DMS114 treated with DMSO at 0.1 percent for 48 hours (cell line): ENCODE measurements around the gene PTK7.
"Not testable (repeated sequence)": the region's sequence is repeated elsewhere in the genome, so short reads cannot be mapped to it uniquely, and the experiment has no call there.

Experiments used
- DNase-seq: peaks from one replicate; lab custom pipeline; 2025; ENCODE audit not compliant: unreplicated experiment; lab: John Stamatoyannopoulos, UW

Gene PTK7

DNA sequence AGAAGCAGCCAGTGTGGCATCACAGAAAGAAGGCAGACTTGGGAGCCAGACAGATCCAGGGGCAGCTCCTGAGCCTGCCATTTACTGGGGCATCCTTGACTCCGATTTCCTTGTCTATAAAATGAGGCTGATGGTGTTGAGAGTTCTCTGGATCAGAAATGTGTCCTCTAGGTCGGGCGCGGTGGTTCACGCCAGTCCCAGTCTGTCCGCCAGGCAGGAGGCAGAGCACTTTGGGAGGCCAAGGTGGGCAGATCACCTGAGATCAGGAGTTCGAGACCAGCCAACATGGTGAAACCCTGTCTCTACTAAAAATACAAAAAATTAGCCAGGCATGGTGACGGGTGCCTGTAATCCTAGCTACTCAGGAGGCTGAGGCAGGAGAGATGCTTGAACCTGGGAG is 41.4 kb downstream of the PTK7 start:
- DNase-seq, result not testable (repeated sequence)

DNA sequence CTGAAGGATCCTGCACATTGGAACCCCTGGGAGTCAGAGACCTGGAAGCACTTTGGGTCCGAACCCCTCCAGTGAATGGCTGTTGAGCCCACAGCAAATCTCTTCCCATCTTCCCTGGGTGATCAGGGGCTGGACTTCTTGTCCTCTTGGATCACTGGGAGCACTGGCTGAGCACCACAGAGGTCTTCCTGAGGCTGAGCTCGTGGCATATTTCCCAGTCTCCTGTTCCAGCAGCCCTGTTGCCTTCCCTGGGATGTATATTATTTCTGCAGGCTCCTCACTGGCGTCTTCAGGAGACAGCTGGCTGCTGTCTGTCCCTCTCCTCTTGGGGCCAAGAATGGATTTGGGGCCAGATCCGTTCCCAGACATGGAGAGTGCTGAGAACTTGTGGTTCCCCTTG is 43.4 kb downstream of the PTK7 start:
- no peak for DNase-seq

DNA sequence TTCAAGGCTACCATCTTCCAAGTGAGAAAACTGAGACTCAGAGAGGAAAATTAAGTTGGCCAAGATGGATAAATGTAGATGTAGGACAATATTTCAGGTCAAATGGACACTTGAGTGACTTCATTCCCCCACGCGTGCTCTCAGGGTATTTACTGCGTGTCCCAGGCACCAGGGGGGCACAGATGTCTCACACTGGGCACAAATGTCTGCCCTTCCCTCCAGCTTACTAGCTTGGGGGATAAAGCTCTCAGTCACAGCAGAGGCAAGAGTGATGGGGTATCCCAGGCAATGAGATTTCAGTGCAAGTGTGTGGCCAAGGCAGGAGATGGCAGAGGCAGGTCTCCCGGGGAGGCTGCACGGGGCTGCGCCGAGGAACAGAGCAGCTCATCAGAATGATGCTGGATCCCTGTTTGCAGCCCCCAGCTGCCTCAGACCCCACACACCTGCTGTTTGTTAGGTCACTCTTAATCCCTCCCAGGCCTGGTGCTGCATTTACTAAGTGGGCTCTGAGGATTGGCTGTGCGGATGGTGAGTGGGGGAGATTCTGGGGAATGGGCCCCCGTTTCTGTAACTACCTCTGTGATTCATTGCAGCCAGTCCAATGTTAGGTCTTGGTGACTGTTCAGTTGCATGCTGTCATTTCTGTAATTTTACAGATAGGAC is 44.1 kb downstream of the PTK7 start:
- DNase-seq, result no peak

DNA sequence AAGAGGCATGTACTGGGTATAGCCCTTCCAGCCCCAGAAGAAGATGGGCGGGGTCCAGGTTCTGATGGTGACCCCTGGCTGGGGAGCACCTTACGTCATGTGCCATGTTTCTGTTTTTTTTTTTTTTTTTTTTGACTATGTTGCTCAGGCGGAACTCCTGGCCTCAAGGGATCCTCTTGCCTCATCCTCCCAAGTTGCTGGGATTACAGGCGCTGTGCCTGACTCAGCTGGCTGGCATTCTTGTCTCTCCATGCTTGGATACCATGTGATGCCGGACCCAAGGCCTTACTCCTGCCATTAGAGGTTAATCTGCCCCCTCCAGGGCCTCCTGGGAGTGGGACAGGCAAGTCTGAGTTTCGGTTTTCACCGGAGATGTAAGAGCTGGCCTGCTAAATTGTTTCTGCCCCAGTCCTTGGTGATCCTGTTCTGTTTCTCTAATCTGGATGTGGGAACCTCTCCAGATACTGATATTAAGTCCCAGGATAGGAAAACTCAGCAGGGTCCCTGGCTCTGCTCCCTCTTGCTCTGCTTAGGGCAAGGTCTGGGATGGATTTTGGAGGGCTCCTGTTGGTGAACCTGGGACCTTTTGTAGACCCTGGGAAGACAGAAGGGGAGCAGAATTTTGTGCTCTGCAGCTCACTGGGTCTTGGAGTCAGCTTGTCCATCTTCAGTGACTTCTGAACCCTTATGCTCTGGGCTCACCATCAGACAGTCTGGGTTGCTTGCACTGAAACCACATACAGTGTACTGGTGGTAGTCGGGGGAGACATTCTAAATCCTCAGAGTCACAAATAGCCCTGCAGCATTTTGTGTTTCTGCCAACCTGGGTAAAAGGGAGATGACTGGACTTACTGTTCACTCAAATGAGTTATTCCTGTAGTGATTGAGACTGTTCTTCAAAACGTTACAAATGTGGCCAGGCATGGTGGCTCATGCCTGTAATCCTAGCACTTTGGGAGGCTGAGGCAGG is 45.1 kb downstream of the PTK7 start:
- no peak for DNase-seq

DNA sequence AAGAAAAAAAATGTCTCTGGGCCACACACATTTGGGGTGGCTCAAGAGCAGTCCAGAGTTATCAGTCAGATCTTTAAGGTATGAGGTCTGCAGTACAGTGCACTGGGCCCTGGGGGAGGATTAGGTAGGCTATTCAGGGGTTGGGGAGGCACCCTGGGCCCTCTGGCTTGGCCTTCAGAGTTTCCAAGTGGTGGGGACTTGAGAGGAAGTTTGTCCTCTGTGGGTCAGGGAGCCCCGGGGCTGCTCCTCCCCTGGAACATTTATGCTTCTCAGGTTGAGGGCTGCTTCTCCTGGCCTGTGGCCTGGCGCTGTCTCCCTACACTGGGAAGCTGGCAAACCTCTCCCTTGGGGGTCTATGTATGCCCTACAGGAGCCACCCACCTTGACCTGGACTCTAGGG is 46.0 kb downstream of the PTK7 start:
- no peak for DNase-seq

DNA sequence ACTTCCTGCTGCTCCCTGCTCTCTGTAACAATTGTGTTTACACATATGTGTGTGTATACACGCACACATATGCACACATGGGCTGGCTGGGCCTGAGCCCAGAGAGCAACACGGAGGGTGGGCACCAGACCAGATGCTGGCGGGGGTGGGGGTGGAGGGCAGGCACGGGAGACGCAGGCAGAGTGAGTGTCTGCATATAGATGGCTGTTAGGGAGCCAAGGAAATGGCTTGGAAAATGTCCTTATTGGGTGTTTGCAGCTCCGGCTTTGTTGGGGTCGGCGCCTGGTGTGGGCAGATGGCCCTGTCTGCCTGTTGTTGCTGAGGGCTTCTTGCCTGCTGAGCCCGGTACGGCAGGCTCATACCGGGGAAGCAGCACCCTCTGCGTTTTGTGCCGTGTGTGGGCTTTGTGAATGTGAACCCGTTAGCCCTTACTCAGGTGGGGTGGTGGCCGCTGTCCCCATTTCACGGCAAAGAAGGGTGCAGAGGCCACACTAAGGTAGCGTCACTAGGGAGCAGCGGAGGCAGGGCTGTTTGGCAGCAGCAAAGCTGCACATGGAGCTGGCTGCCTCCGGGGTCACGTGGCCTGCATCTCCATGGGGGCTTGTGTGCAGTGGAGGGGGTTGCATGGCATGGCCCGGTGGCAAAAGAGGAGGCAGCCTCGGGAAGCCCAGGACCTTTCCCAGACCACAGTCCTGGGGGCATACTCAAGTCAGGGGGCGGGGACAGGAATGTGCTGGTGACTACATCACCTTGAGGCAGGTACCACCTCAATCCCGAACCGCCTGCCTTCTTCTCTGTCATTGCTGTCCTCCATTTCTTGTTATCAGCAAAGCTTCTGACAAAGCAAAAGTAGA is 47.6 kb downstream of the PTK7 start:
- no peak for DNase-seq

DNA sequence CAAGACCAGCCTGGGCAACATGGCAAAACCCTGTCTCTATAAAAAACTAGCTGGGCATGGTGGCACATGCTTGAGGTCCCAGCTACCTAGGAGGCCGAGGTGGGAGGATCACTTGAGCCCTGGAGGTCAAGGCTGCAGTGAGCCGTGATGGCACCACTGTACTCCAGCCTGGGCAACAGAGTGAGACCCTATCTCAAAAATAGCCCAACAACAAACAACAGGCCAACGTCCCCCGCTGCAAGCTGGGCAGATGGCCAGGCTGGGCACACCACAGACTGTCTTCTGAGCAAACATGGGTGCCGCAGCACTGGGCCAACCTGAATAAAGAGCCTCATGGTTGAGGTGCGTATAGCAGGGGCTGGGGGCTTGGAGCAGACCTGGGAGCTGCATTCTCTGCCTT is 48.4 kb downstream of the PTK7 start:
- no peak for DNase-seq

DNA sequence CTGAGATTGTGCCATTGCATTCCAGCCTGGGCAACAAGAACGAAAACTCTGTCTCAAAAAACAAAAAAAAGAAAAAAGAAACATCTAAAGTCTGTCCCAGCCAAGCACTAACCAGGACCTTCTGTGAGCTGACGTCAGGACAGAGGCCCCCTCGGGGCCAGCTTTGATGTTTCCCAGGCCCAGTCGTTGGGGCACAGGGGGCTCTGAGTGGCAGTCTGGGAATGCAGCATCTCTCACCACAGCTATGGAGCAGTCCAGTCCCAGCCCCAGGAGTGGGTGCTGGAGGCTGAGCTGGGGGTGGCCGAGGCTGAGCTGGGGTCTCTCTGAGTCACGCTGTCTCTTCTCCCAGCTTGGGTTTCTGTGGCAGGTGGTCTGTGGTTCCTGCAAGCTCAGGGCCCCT is 49.0 kb downstream of the PTK7 start:
- no peak for DNase-seq

DNA sequence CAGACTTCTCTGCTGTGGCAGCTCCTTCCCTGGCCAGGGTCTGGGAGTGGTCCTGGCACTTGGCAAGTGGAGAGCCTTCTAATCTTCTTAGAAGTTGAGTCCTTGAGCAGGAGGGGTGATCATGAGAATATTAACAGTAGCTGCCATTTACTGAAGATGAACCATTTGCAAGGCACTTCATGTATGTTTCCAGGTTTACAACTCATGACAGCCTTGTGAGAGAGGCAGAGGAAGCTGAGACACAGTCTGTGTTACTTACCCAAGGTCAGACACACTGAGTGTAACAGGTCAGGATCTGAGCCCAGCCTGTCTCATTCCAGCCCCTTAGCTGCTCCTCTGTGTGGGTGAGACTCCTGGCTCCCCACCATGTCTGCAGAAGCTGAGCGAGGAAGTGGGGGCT is 49.4 kb downstream of the PTK7 start:
- DNase-seq, result no peak

DNA sequence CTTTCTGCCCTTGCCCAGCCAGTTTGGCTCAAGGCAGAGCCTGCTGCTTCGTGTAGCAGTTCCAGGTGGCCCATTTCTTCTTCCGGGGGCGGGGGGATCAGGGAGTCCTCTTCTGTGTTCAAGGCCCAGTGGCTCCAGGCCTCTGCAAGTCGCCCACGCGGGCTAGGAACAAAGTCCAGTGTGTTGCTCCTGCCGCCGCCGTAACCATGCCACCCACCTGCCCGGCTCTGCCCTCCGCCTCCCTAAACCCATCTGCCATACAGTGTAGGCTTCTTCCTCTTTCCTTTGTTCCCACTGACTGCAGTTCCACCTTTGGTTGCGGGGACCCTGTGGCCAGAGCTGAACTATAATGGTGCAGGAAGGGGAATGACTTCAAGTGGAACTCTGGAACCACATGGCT is 51.1 kb downstream of the PTK7 start:
- no peak for DNase-seq

DNA sequence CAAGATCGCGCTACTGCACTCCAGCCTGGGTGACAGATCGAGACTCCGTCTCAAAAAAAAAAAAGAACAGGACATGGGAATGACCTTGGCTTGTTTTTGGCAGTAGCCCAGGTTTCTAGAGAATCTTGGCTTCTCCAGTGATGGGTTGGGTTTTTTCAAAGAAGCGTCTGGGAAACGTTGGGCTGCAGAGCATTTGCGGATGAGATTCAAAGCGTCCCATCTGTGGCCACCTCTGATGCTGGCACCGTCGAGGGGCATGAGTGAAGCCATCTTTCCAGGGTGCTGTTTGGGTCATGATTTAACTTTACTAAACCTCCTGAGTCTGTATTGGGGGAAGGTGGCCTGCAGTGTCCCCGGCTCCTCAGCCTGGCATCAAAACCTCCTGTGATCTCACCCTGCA is 51.8 kb downstream of the PTK7 start:
- no peak for DNase-seq

DNA sequence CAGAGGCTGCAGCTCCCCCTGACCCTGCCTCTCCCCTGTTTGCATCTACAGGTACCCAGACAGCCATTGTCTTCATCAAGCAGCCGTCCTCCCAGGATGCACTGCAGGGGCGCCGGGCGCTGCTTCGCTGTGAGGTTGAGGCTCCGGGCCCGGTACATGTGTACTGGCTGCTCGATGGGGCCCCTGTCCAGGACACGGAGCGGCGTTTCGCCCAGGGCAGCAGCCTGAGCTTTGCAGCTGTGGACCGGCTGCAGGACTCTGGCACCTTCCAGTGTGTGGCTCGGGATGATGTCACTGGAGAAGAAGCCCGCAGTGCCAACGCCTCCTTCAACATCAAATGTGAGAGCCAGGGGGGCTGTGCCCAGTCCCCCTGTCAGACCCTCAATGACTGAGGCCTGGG is 52.8 kb downstream of the PTK7 start:
- DNase-seq, result no peak

DNA sequence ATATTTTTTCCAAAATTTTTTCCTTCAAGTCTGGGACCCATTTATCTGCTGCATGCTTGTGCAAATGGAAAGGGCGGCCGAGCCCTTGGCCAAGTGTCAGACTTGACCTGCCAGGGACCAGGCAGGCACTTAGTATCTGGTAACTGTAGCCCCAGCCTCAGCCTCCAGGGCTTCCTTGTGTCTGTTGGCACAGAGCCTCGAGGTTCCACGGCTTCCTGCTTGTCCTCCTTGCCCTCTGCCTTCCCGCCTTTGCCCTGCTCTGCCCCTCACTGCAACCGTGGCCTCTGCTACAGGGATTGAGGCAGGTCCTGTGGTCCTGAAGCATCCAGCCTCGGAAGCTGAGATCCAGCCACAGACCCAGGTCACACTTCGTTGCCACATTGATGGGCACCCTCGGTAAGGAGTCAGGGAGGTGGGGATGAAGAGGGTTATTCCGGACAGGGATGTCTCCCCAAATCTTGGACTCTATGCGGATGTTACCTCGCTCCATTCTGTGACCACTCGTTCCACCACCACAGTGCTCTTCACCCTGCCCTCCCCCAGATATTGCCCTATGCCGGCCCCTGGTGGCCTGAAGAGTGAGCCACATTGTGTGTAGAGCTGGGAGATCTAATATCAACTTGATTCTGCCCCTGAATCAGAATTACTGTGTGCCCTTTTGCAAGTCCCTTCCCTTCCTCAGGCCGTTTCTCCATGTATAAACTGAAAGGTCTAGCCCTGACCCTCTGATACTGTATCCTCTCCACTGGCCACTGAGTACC is 53.5 kb downstream of the PTK7 start:
- DNase-seq, result peak; percentile 29

DNA sequence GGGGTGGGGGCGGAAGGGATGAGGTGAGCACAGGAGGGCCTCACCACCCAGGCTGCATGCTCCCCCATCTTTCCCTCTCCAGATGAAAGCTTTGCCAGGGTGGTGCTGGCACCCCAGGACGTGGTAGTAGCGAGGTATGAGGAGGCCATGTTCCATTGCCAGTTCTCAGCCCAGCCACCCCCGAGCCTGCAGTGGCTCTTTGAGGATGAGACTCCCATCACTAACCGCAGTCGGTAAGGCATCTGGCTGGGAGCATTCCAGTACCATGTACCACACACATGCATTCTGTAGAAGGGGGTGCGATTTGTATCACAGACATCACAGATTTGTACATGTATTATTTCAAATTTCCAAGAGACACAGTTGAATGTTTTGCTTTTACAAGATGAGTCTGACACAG is 54.3 kb downstream of the PTK7 start:
- DNase-seq, result no peak

DNA sequence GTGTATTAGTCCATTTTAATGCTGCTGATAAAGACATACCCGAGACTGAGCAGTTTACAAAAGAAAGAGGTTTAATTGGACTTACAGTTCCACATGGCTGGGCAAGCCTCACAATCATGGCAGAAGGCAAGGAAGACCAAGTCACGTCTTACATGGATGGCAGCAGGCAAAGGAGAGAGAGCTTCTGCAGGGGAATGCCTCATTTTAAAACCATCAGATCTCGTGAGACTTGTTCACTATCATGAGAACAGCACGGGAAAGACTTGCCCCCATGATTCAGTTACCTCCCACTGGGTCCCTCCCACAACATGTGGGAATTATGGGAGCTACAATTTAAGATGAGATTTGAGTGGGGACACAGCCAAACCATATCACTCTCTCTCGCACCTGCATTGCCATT is 55.3 kb downstream of the PTK7 start:
- DNase-seq, result not testable (repeated sequence)

DNA sequence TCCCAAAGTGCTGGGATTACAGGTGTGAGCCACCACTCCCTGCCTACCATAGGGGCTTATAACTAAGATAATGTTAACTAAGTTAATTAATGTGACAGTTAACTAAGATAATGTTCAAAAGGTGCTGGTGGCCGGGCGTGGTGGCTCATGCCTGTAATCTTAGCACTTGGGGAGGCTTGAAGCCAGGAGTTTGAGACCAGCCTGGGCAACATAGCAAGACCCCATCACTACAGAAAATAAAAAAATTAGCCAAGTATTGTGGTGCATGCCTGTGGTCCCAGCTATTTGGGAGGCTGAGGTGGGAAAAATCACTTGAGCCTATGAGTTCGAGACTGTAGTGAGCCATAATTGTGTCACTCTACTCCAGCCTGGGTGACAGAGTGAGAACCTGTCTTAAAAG is 62.2 kb downstream of the PTK7 start:
- no peak for DNase-seq

DNA sequence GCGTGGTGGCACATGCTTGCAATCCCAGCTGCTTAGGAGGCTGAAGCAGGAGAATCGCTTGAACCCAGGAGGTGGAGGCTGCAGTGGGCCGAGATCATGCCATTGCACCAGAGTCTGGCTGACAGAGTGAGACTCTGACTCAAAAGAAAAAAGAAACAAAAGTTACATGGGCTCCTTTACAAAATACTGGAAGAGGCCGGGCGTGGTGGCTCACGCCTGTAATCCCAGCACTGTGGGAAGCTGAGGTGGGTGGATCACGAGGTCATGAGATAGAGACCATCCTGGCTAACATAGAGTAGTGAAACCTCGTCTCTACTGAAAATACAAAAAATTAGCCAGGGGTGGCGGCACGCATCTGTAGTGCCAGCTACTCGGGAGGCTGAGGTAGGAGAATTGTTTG is 63.9 kb downstream of the PTK7 start:
- not testable (repeated sequence) for DNase-seq

DNA sequence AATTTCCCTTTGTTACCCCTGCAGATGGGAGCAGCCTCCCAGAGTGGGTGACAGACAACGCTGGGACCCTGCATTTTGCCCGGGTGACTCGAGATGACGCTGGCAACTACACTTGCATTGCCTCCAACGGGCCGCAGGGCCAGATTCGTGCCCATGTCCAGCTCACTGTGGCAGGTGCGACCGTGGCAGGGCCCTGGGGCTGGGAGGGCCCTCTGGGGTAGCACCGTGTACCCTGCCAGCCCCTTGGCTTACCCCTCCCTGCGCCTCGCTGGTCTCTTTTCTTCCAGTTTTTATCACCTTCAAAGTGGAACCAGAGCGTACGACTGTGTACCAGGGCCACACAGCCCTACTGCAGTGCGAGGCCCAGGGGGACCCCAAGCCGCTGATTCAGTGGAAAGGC is 65.5 kb downstream of the PTK7 start:
- DNase-seq, result no peak

DNA sequence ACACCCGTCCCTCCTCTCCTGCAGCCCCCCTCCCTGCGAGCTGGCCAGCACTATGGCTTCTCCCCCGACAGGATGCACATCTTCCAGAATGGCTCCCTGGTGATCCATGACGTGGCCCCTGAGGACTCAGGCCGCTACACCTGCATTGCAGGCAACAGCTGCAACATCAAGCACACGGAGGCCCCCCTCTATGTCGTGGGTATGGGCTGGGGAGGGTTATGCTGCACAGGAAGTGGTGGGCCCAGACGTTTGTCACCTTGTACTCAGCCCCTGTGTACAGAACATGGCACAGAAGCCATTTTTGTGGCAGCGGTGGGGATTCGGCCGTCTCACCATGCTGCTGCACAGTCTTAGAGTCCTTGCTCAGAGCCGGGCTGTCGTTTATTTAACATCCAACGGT is 66.0 kb downstream of the PTK7 start:
- no peak for DNase-seq

DNA sequence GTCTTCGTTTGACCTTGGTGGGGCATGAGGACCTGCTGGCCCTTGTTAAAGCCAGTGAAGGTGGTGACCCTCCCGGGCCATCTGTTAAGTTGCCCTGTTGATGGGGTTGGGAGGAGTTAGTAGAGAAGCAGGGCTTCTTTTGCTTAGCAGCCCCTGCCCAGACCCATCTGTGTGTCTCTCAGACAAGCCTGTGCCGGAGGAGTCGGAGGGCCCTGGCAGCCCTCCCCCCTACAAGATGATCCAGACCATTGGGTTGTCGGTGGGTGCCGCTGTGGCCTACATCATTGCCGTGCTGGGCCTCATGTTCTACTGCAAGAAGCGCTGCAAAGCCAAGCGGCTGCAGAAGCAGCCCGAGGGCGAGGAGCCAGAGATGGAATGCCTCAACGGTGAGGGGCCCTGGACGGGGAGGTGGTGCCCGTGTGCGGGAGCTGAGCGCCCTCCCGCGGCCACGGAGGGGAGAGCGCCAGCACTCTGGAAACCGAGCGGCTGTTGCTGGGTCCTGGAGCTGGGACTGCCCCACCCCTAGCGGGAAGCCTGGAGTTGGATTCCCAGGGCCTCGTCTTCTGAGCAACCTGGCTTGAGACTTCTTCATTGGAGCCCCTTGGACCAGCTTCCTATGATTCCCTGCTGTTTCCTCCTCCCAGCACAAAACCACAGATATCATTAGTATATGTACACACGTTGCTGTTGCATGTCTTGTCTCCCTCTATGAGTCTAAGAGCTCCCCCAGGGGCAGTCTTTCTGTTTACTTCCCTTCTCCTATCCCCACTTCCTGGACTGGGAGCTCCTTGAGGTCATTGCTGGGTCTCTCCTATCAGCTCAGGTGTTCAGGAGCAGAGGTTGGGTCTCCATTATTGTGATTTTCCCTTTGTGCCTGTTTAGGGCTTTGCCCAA is 67.4 kb downstream of the PTK7 start:
- DNase-seq, result peak; percentile 36
